HG03039 (cell line): Measurements from ENCODE around the gene JAKMIP2.

Source experiments
- ATAC-seq: cut with Tn5 transposase; IDR thresholded peaks from one replicate; pipeline ENCODE4 v1.9.1; 2021; ENCODE audit warnings: mild to moderate bottlenecking, moderate library complexity; ENCODE audit not compliant: unreplicated experiment

Gene JAKMIP2

DNA sequence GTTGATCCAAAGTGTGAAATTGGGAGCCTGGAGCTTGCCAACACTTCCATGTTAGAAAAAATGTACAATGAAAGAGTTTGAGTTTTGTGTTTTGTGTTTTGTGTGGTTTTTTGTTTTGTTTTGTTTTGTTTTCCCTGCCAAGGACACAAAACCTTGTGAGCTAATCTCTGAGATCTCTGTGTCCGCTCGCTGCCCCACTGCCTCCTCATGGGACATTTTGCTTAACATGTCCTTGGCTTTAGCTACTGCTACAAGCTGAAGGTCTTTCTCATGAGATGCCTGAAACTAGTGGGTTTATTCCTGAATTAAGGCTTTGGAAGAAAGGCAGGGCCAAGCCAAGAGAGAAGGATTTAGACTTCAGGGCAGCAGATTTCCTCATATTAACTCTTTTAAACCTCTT lies 7.3 kb upstream of the JAKMIP2 start:
- ATAC-seq: no peak

DNA sequence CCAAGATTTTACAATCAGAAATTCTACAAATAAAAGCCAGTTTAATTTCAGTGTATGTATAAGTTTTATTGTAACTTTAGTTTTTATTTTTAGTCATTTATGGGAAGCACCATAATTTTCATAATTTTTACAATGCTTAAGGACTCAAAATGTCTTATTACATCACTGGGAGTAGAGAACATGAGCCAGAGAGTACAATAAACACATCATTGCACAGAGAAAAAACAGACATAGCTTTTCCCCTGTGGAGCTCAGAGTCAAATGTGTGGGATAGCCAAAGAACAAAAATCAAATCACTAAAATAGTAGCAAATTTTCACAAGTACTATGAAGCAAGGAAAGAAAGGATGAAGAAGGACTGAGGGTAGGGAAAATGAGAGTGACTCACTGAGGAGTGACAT lies 5.5 kb upstream of the JAKMIP2 start:
- no peak for ATAC-seq

DNA sequence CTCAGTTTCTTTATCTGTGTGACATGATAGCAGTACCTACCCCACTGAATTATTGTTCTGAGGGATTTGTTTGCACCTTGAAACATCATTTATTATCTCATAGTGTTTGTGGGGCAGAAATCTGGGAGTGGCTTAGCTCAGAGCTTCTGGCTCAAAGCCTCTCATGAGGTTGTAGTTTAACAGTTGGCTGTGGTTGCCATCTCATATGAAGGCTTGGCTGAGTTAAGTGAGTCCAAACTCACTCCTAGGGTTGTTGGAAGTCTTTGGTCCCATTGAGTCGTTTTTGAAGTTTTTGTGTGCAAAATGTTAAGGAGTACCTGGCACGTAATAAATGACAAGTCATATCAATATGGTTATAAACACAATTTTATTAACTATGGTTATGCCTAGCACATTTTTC lies 3.6 kb upstream of the JAKMIP2 start:
- ATAC-seq: no peak

DNA sequence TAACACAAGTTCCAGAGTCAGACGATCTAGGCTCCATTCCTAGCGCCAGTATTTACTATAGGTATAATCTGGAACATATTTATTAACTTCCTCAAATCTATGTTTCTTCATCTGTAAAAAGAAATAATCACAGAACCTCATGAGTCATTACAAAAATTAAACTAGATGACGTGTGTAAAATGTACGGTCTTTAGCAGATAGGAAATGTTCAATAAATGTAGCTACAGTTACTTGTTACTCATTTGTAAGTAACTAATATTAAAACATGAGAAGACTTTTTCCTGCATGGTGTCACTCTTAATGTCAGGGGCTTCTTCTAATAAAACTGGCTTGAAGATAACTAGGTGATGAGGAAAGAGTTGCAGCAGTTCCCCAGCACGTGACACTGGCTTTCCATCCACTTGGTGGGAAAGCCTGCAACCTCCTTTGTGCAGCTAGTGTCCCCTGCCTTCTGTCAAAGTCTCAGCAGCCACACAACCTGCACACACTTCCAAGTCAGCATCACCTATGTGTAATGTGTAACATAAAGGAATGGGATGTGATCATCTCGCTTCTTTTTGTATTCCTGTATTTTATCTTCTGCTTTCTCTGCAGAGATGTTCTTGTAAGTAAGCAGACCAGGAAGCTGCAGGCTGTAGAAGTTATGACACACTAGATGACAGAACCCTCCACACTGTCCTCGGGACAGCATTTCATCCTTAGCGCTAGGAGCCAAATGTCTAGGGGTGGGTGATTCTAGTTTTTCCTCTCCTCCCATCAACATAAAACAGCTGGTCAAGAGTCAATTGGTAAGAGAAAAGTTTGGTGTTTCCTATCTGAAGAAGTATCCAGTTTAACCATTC lies 1.8 kb upstream of the JAKMIP2 start:
- ATAC-seq: no peak

DNA sequence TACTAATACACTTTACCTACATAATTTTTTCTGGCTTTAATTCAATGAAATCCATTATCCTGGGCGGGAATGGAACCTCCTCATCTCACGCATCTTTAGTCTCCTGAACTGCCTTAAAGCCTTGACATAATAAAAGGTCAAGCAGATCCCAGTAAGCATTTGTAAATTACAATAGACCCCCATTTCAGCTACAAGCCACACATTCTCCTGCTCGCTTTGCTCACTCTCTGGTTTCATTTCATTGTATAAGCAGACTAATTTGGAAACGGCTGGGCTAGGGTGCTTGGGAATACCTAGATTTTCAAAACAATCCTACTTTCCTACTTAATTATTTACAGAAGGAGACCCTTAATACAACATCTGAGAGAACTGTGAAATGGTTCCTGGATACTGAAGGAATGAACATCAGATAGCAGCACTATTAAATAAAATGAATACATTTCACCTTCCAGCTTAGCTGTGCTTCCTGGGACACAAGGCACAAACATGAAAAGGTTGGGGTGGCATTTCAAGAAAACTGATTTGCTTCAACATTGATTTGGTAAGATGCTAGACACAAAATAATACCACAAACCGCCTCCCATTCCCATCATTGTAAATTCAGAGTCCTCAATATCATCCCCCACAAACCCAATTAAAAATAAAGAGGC lies 1.5 kb downstream of the JAKMIP2 start:
- no peak for ATAC-seq

DNA sequence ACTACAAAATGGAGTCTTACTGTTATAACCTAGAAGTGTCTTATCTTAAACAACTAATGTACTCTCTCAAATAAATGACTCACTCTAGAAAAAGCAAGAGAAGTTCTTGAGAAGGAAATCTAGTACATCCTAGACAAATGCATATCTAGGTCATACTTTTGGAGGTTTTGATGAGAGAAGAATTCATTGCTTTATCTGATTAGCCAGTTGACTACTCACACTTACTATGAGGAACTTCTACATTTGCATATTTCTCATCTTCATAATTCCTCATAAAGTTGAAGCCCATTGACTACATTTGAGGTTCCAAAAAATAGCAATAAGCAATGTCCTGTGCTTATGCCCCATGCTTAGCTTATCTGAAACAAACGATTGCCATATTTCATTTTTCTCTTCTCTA lies 2.8 kb downstream of the JAKMIP2 start:
- ATAC-seq: no peak

DNA sequence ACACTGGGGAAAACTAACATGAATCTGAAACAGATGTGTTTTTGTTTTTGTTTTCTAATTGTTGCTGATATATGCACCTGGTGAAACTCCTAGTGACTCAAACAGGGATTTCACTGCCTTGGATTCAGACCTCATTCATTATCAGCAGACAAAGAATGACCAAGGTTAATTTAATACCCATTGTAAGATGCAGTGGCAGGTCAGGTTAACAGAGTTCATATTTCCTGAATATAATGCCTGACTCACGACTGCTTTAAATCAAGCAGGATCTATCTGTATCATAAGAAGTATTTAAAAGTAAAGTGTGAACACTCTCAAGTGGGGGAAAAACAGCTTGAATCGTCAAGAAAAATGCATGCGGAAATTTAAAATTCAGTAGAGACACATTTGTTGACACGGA lies 5.5 kb downstream of the JAKMIP2 start:
- ATAC-seq: no peak

DNA sequence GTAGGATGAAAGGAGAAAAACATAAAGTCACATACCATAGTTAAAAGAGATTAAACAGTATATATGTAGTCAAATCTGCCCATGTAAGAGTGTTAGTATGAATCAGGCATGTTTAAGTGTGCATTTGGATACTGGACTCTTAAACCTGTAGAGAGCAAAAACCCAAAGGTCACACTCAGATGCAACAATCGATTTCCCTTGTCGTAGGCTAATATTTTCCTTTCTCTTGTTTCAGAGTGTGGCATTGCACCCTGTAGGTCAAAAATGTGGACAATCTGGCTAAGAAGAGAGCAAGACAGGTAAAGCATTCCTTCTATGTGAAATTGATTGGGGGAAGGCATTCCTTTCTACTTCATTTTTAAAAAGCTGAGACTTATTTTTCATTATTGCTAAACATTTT lies 8.9 kb downstream of the JAKMIP2 start:
- ATAC-seq: no peak

DNA sequence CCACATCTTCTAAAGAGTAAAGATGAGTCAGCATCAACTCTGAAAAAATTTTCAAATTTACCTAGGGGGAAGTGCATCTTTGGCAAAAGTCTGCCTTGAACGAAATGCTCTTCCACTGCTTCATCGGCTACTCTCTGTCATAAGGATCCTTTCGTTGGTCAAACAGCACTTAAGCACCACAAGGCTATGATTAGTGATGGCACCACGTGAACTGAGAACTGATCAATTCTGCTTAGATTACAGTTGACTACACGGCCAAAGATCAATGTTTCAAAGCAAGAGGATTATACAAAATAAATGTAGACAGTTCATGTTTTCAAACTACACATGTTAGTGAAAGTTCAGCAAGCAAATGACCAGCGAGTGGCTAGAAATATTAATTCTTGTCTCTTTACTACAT lies 9.4 kb downstream of the JAKMIP2 start:
- ATAC-seq: no peak

DNA sequence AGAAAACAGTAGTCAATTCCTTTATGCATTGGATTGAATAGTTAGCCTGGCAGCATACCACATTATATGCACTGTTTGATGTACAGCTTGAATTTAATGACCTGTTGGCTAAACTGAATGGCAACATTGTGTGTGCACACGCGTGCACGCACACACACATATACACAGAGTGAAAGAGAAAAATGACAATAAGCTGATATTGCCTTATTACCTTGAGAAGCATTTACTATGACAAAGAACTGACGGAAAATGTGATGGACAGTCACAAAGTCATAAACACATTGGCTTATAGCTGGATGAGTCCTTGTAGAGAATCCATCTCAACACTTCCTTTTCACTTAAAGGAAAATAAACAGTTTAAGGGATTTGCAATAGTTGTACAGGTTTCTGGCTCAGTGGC lies 15.5 kb downstream of the JAKMIP2 start:
- no peak for ATAC-seq

DNA sequence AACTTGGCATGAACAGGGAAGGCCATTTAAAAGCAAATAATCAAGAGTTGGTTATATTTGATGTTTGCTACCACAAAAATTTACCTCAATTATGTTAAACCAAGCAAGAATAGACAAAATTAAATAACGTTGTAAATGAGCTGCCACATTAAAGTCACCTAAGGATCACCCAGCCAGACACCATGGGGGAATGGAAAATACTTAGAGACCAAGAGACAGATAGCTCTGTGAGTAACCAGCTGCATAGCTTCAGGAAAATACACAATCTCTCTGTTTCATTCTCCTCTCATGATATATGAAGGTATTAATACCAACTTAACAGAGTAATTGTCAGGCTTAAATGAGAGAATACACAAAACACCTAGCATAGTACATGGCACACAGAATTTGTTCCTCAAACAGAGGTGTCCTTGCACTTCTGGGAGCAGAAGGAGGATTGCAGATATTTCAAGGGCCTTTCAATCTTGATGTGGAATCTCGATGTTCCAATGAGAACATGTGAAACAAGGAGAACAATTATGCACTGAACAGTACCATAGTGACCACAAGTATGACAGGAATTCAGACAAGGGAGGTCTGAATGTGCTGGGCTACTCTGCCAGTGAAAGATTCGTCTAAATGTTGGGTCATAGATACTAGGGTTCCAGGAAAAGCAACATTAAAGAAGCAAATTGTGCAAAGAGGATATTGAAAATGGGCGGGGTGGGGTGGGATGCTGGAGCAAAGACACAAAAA lies 18.6 kb downstream of the JAKMIP2 start:
- ATAC-seq: no peak

DNA sequence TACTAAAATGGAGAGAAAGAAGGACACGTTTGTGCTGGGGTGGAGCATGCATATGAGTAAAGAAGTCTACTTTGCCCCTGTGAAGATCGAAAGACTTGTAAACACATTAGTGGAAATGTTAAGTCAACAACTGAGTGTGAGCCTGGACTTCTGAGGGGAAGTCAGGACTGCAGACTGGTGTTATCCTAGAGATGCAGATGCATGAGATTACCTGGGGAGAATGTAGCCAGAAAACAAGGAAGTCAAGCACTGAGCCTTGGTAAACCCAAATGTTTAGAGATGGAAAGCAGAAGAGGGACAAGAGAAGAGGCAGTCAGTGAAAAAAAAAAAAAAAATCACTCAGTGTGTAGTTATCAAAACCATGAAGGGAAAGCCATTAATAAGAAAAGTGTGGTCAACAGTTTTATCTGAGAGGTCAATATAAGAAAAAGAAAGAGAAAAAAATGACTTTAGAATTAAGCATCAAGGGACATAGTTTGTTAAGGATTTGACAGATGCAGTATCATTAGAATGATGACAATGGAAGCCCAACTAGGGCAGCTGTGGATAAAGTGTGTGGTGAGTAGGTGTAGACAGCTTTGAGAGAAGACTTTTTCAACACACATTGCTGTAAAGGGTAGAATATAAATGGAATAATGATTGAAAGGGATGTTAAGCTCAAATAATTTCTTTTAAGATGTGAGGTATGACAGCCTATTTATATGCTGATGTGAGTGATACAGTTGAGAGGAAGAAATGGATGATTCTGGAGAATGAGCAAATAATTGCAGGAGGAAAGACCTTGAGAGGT lies 22.2 kb downstream of the JAKMIP2 start:
- no peak for ATAC-seq

DNA sequence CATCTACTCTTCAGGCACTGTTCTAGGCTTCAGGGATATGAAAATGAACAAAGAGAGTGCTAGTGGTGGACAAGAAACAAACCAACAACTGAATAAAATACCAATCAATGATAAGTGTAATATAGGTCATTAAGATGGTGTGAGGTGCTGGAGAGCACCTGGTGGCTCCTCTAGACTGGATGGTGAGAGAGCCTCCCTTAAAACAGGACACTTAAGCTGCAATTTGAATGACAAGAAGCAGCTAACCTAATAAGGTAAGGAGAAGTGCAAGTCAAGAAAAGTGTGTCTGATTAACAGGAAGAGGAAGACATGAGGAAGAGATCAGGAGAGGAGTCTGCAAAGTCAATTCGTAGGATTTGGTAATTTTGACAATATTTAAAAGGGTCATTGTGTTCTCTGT lies 23.1 kb downstream of the JAKMIP2 start:
- no peak for ATAC-seq

DNA sequence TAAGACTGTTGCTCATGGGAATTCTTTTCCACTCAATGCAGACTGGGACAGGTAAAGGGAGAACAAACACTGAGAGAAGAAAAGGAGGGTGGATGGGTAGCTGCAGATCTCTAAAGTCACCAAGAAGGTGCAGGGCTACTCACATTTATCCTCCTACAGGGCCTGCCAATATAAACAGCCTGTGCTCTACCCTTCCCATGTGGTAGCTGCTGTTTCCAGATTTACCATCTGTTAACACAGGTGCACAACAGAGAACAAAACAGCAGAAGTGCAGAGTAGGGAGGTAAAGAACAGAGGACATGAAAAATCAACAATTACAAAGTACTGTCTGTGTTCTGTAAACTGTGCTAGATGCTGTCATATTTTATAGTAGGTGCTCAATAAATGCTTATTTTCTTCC lies 26.0 kb downstream of the JAKMIP2 start:
- ATAC-seq: no peak

DNA sequence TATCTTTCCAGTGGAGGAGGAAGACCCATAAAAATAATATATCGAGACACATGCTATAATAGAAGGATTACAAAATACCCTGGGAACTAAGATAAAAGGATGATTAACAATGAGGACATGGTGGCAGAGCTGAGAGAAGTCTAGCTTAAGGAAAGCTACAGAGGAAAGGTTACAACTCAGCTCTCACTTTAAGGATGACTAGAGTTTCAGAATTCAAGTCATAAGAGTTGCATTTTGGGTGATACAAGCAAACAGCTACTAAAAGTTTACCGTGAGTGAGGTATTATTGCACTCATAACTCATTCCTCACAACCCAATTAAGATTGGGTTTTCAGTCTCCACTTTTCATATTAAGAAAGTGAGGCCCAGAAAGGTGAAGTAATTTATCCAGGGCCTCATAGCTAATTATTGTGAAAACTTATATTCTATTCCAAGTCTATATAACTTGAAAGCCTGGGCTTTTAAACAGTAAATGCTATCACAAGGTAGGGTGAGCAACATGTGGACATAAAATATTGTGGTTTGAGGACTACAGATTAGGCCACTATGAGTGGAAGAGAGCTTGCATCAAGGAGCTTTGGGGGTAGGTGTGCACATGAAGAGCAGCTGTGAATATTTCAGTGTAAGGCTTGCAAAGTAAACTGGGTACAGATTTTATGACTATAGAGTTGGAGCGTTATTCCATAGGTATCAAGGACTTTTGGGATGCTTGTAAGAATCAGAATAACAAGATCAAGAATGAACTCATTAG lies 28.0 kb downstream of the JAKMIP2 start:
- ATAC-seq: no peak

DNA sequence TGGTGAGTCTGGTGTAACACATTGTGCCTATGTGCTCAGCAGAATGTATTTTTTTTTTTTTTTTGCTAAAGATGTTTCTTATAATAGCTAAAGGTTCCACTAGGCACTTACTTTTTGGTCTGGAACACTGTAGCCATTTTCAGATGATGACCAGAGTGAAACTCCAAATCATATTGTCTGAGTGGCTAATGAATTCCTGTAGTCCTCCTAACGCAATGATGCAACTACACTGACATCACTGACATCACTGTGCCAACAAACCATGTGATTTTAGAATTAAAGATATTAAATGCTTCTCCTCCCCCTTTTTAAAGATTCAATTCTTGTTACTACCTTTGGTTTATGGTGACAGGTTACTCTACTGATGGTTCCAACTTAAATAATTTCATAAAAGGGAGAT lies 28.8 kb downstream of the JAKMIP2 start:
- ATAC-seq: no peak

DNA sequence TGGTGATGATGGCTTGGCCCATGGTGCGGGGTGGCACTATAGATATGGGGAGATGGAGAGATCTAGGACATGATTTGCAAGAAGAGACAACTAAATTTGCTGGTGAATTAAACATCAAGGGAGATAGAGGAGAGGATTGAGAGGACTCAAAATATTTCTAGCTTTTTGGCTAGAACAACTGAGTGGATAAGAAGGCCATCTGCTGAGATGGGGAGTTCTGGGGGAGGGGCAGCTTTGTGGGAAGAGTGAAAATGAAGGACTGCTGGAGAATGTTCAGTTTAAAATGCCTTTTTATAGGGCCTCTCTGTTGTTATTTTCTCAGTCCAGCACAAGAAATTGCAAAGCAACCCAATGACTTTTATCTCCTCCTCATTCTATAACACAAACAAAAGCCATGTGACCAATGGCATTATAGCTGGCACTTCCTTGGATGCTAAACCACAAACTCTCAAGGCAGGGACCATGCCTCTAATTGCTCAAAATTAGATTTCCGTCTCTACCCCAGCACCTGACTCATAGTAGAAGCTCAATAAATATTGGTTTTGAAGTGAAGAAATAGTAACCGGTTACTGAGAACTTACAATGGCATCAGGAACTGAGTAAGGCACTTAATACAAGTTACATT lies 29.8 kb downstream of the JAKMIP2 start:
- no peak for ATAC-seq

DNA sequence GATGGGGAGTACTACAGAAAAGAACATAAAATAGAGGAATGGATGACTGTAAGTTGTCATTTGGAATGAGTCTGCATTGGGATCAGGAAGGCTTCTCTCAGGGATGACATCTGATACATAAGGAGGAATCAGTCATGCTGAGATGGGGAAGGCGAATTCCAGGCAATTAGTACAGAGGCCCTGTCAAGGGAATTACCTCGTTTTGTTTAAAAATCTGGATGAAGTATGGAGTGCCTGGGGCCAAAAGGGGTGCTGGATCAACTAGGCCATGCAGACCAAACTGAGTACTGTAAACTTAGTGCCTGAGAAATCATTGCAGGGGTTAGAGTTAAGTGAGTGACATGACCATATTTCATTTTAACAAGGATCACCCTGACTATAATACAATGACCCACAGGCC lies 30.5 kb downstream of the JAKMIP2 start:
- ATAC-seq: no peak

DNA sequence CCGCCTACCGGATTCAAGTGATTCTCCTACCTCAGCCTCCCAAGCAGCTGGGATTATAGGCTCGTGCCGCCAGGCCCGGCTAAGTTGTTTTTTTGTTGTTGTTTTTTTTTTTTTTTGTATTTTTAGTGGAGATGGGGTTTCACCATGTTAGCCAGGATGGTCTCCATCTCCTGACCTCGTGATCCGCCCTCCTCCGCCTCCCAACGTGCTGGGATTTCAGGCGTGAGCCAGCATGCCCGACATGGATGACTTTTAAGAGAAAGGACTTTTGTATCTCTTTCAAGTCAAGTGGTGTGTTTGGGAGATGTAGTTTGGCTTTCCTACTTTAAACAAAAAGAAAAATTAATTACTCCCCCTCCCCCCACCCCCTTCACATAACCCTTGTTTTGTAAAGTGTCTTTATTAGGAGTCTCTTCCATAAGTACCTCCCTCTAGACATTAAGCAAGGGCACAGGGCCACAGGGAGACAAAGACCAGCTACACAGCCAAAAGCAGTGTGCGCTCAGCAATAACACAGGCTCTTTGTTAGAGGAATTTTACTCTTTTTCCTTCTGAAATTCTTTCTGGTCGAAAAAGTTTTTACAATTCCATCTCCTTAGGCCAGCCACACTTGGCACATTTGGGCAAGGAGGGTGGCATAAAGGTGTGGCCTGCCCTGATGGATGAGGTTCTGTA lies 31.2 kb downstream of the JAKMIP2 start:
- ATAC-seq: no peak
